HEK293 (cell line): ENCODE results near the gene MSH5.
A peak's percentile ranks its signal among the peaks of the same experiment; 100 is the strongest.

Experiments
- AEBP2 ChIP-seq: fragments of 450-650 bp; formaldehyde crosslinking; IDR thresholded peaks from 2 replicates; pipeline ENCODE4 v1.5.1; 2016; ENCODE audit warnings: missing biosample characterization, missing genetic modification characterization, borderline replicate concordance
- CTCF ChIP-seq: fragments of 450-650 bp; formaldehyde crosslinking; IDR thresholded peaks from 2 replicates; pipeline ENCODE4 v1.5.1; 2016; ENCODE audit warnings: missing biosample characterization, missing genetic modification characterization
- ELK4 ChIP-seq: IDR thresholded peaks from 2 replicates; pipeline ENCODE4 v1.6.1; 2011; ENCODE audit warnings: mild to moderate bottlenecking, low read depth, low read length, borderline replicate concordance
- HOXC10 ChIP-seq: sonication (generic); formaldehyde crosslinking; IDR thresholded peaks from 2 replicates; pipeline ENCODE4 v1.8.1; 2023; ENCODE audit warnings: mild to moderate bottlenecking, missing genetic modification reagents
- PBX3 ChIP-seq: sonication (generic); formaldehyde crosslinking; IDR thresholded peaks from 2 replicates; pipeline ENCODE4 v1.8.1; 2022; ENCODE audit warnings: mild to moderate bottlenecking, moderate library complexity, missing genetic modification reagents
- REST ChIP-seq: fragments of 450-650 bp; formaldehyde crosslinking; IDR thresholded peaks from 2 replicates; pipeline ENCODE4 v1.5.1; 2016; ENCODE audit warnings: missing biosample characterization, missing genetic modification characterization
- ZBTB1 ChIP-seq: fragments of 450-650 bp; formaldehyde crosslinking; IDR thresholded peaks from 2 replicates; pipeline ENCODE4 v1.5.1; 2016; ENCODE audit warnings: missing biosample characterization, missing genetic modification characterization
- ZBTB8A ChIP-seq: fragments of 450-650 bp; formaldehyde crosslinking; IDR thresholded peaks from 2 replicates; pipeline ENCODE4 v1.5.1; 2016; ENCODE audit warnings: missing biosample characterization, missing genetic modification characterization
- ZNF157 ChIP-seq: fragments of 450-650 bp; formaldehyde crosslinking; IDR thresholded peaks from 2 replicates; pipeline ENCODE4 v1.5.1; 2016; ENCODE audit warnings: missing biosample characterization, missing genetic modification characterization
- ZNF19 ChIP-seq: fragments of 450-650 bp; formaldehyde crosslinking; IDR thresholded peaks from 2 replicates; pipeline ENCODE4; 2016; ENCODE audit warnings: missing biosample characterization, missing genetic modification characterization, low read depth
- ZNF202 ChIP-seq: fragments of 450-650 bp; formaldehyde crosslinking; IDR thresholded peaks from 2 replicates; pipeline ENCODE4 v1.5.1; 2016; ENCODE audit warnings: missing biosample characterization, missing genetic modification characterization, borderline replicate concordance
- ZNF221 ChIP-seq: fragments of 450-650 bp; formaldehyde crosslinking; IDR thresholded peaks from 2 replicates; pipeline ENCODE4 v1.5.1; 2017; ENCODE audit warnings: missing biosample characterization, missing genetic modification characterization, borderline replicate concordance
- ZNF302 ChIP-seq: fragments of 450-650 bp; formaldehyde crosslinking; IDR thresholded peaks from 2 replicates; pipeline ENCODE4 v1.5.1; 2016; ENCODE audit warnings: missing biosample characterization, missing genetic modification characterization, low read depth
- ZNF311 ChIP-seq: fragments of 450-650 bp; formaldehyde crosslinking; IDR thresholded peaks from 2 replicates; pipeline ENCODE4 v1.5.1; 2017; ENCODE audit warnings: missing biosample characterization, missing genetic modification characterization, borderline replicate concordance
- ZNF398 ChIP-seq: fragments of 450-650 bp; formaldehyde crosslinking; IDR thresholded peaks from 2 replicates; pipeline ENCODE4 v1.5.1; 2017; ENCODE audit warnings: missing biosample characterization, missing genetic modification characterization
- ZNF501 ChIP-seq: fragments of 450-650 bp; formaldehyde crosslinking; IDR thresholded peaks from 2 replicates; pipeline ENCODE4 v1.5.1; 2016; ENCODE audit warnings: missing biosample characterization, missing genetic modification characterization
- ZNF514 ChIP-seq: fragments of 450-650 bp; formaldehyde crosslinking; IDR thresholded peaks from 2 replicates; pipeline ENCODE4 v1.5.1; 2016; ENCODE audit warnings: missing biosample characterization, missing genetic modification characterization
- ZNF549 ChIP-seq: fragments of 450-650 bp; IDR thresholded peaks from 2 replicates; pipeline ENCODE4 v1.5.1; 2018; ENCODE audit warnings: missing biosample characterization, missing genetic modification characterization, mild to moderate bottlenecking, inconsistent platforms, moderate library complexity
- ZNF596 ChIP-seq: fragments of 450-650 bp; IDR thresholded peaks from 2 replicates; pipeline ENCODE4 v1.5.0; 2018; ENCODE audit warnings: missing biosample characterization, mild to moderate bottlenecking, missing genetic modification characterization, moderate library complexity
- ZNF677 ChIP-seq: fragments of 450-650 bp; IDR thresholded peaks from 2 replicates; pipeline ENCODE4 v1.5.0; 2018; ENCODE audit warnings: missing biosample characterization, mild to moderate bottlenecking, missing genetic modification characterization, moderate library complexity
- ZNF704 ChIP-seq: fragments of 450-650 bp; formaldehyde crosslinking; IDR thresholded peaks from 2 replicates; pipeline ENCODE4 v1.5.1; 2016; ENCODE audit warnings: missing biosample characterization, missing genetic modification characterization
- ZNF76 ChIP-seq: fragments of 450-650 bp; formaldehyde crosslinking; IDR thresholded peaks from 2 replicates; pipeline ENCODE4; 2016; ENCODE audit warnings: low read depth, missing biosample characterization, missing genetic modification characterization, borderline replicate concordance
- ZNF792 ChIP-seq: fragments of 450-650 bp; formaldehyde crosslinking; IDR thresholded peaks from 2 replicates; pipeline ENCODE4 v1.5.1; 2016; ENCODE audit warnings: missing biosample characterization, missing genetic modification characterization
- ZSCAN23 ChIP-seq: fragments of 450-650 bp; formaldehyde crosslinking; IDR thresholded peaks from 2 replicates; pipeline ENCODE4 v1.5.1; 2016; ENCODE audit warnings: missing biosample characterization, missing genetic modification characterization
- ZSCAN5A ChIP-seq: fragments of 450-650 bp; formaldehyde crosslinking; IDR thresholded peaks from 2 replicates; pipeline ENCODE4 v1.5.1; 2016; ENCODE audit warnings: missing biosample characterization, missing genetic modification characterization

MSH5 gene

GRCh38 chr6:31776989-31777666 lies 37.3 kb downstream of the MSH5 start, which contains the start of gene VWA7 (continued):
- TF ChIP-seq ZNF677 (tag by site-specific recombination), result peak; percentile 92
- TF ChIP-seq REST (tag by site-specific recombination), result no peak; the same call in 1 of the 2 replicates
- TF ChIP-seq ZNF398 (tag by site-specific recombination), result peak; percentile 99
- TF ChIP-seq ZNF19 (tag by site-specific recombination), result no peak
- peak; percentile 27 for TF ChIP-seq ZSCAN23 (tag by site-specific recombination)
- TF ChIP-seq ELK4, result no peak
- no peak for TF ChIP-seq ZNF202 (tag by site-specific recombination)
- no peak for TF ChIP-seq ZNF157 (tag by site-specific recombination)
- no peak for TF ChIP-seq ZNF596 (tag by site-specific recombination)
- TF ChIP-seq AEBP2 (tag by site-specific recombination), result no peak
- peak; percentile 93; the same call in 1 of the 2 replicates for TF ChIP-seq PBX3 (CRISPR knock-in tag)
- TF ChIP-seq ZNF221, result peak; percentile 82; the same call in 1 of the 2 replicates
- no peak for TF ChIP-seq CTCF (tag by site-specific recombination)
- peak; percentile 90 for TF ChIP-seq ZNF311
- peak; percentile 70; the same call in 1 of the 2 replicates for TF ChIP-seq ZNF76 (tag by site-specific recombination)
- TF ChIP-seq ZBTB8A (tag by site-specific recombination), result peak; percentile 76
- TF ChIP-seq ZSCAN5A (tag by site-specific recombination), result peak; percentile 80
- 0 out of 2 replicates have a peak, but pooled peaks have one; percentile 49 for TF ChIP-seq ZNF792 (tag by site-specific recombination)
- TF ChIP-seq ZNF704 (tag by site-specific recombination), result no peak
- no peak for TF ChIP-seq ZNF302 (tag by site-specific recombination)
- no peak for TF ChIP-seq HOXC10 (CRISPR knock-in tag)
- peak; percentile 76 for TF ChIP-seq ZNF501
- no peak for TF ChIP-seq ZBTB1
- no peak for TF ChIP-seq ZNF514
- no peak for TF ChIP-seq ZNF549 (tag by site-specific recombination)
